H1 (cell line): ENCODE results near the gene SYDE2. TPM values are rescaled to one million over a fixed set of nuclear protein-coding genes. Genes with fewer than 3 reads are reported as not detected.

Experiments
- CBX5 ChIP-seq: fragments of 300-800, 300-1000 bp; sonication (generic); IDR thresholded peaks from 2 replicates; pipeline ENCODE4 v1.7.1; 2016; ENCODE audit warnings: antibody characterized with exemption, low read length, low read depth
- EGR1 ChIP-seq: IDR thresholded peaks from 2 replicates; pipeline ENCODE4 v1.6.1; 2011; ENCODE audit warnings: low read depth, low read length, borderline replicate concordance
- POLR2A ChIP-seq, 2 experiments: IDR thresholded peaks; 1 replicate in 1 of 2; 2 replicates in 1 of 2; pipeline ENCODE4 v1.6.1; 2011; ENCODE audit warnings: low read depth in 2 of 2, low read length in 2 of 2, mild to moderate bottlenecking in 2 of 2; ENCODE audit errors: control extremely low read depth in 1 of 2
- TAF7 ChIP-seq: optimal IDR thresholded peaks from 2 replicates; pipeline ENCODE3; 2011; ENCODE audit warnings: low read depth, mild to moderate bottlenecking, inconsistent platforms, low read length, moderate library complexity, borderline replicate concordance
- polyA plus RNA-seq, 7 experiments: library from polyadenylated mRNA; depleted of rRNA in 3 of 7; stranded (reverse) in 5 of 7; unstranded in 2 of 7; fragments of >200 nt in 5 of 7; fragments of 200-250 nt in 2 of 7; gene quantifications; 1 replicate in 5 of 7; 2 replicates in 1 of 7; 4 replicates in 1 of 7; pipeline versions ENCODE4 v1.2.1 to v1.2.3, GENCODE V29; 2011 to 2013; ENCODE audit warnings: missing spikeins in 2 of 7, mixed read lengths in 2 of 7
- total RNA-seq: library from RNA; stranded (reverse); fragmentation: NEBNext Ultra II Directional; extraction: Animal tissue kit (Norgen Biotek cat#: 25700); gene quantifications from 2 replicates; pipeline ENCODE4 v1.2.1, GENCODE V29; 2021
- TF ChIP-seq, protein P1 (sequence below): fragments of 300-600 bp; sonication (generic); IDR thresholded peaks from 2 replicates; pipeline ENCODE4 v1.7.1; 2012; ENCODE audit warnings: low read length, moderate library complexity, mild to moderate bottlenecking, inconsistent platforms; ENCODE audit not compliant: insufficient replicate concordance

Gene SYDE2
- total and polyA plus RNA-seq, 2 of the 8 experiments (the other 6 are each of a cell fraction or from before 2014, with no cell fraction given), result 1.6 to 14.6 TPM

DNA sequence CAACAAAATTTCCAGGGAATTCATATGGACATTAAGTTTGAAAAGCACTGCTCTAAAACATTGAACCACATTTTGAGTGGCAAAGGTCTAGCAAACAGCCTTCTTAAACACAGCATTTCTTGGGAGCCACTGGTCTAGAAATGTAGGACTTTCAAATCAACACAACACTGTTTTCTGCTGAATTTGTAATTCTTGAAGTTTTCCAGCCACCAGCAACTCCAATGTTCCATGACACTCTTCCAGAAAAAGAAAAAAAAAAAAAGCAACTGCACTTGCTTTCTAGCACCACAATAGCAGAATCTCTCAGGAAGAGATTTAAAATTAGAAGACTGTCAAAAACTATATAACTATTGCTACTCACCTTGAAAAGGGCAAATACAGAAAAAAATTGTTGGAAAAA lies 4.5 kb downstream of the SYDE2 start (continued):
- TF ChIP-seq, protein P1, sequence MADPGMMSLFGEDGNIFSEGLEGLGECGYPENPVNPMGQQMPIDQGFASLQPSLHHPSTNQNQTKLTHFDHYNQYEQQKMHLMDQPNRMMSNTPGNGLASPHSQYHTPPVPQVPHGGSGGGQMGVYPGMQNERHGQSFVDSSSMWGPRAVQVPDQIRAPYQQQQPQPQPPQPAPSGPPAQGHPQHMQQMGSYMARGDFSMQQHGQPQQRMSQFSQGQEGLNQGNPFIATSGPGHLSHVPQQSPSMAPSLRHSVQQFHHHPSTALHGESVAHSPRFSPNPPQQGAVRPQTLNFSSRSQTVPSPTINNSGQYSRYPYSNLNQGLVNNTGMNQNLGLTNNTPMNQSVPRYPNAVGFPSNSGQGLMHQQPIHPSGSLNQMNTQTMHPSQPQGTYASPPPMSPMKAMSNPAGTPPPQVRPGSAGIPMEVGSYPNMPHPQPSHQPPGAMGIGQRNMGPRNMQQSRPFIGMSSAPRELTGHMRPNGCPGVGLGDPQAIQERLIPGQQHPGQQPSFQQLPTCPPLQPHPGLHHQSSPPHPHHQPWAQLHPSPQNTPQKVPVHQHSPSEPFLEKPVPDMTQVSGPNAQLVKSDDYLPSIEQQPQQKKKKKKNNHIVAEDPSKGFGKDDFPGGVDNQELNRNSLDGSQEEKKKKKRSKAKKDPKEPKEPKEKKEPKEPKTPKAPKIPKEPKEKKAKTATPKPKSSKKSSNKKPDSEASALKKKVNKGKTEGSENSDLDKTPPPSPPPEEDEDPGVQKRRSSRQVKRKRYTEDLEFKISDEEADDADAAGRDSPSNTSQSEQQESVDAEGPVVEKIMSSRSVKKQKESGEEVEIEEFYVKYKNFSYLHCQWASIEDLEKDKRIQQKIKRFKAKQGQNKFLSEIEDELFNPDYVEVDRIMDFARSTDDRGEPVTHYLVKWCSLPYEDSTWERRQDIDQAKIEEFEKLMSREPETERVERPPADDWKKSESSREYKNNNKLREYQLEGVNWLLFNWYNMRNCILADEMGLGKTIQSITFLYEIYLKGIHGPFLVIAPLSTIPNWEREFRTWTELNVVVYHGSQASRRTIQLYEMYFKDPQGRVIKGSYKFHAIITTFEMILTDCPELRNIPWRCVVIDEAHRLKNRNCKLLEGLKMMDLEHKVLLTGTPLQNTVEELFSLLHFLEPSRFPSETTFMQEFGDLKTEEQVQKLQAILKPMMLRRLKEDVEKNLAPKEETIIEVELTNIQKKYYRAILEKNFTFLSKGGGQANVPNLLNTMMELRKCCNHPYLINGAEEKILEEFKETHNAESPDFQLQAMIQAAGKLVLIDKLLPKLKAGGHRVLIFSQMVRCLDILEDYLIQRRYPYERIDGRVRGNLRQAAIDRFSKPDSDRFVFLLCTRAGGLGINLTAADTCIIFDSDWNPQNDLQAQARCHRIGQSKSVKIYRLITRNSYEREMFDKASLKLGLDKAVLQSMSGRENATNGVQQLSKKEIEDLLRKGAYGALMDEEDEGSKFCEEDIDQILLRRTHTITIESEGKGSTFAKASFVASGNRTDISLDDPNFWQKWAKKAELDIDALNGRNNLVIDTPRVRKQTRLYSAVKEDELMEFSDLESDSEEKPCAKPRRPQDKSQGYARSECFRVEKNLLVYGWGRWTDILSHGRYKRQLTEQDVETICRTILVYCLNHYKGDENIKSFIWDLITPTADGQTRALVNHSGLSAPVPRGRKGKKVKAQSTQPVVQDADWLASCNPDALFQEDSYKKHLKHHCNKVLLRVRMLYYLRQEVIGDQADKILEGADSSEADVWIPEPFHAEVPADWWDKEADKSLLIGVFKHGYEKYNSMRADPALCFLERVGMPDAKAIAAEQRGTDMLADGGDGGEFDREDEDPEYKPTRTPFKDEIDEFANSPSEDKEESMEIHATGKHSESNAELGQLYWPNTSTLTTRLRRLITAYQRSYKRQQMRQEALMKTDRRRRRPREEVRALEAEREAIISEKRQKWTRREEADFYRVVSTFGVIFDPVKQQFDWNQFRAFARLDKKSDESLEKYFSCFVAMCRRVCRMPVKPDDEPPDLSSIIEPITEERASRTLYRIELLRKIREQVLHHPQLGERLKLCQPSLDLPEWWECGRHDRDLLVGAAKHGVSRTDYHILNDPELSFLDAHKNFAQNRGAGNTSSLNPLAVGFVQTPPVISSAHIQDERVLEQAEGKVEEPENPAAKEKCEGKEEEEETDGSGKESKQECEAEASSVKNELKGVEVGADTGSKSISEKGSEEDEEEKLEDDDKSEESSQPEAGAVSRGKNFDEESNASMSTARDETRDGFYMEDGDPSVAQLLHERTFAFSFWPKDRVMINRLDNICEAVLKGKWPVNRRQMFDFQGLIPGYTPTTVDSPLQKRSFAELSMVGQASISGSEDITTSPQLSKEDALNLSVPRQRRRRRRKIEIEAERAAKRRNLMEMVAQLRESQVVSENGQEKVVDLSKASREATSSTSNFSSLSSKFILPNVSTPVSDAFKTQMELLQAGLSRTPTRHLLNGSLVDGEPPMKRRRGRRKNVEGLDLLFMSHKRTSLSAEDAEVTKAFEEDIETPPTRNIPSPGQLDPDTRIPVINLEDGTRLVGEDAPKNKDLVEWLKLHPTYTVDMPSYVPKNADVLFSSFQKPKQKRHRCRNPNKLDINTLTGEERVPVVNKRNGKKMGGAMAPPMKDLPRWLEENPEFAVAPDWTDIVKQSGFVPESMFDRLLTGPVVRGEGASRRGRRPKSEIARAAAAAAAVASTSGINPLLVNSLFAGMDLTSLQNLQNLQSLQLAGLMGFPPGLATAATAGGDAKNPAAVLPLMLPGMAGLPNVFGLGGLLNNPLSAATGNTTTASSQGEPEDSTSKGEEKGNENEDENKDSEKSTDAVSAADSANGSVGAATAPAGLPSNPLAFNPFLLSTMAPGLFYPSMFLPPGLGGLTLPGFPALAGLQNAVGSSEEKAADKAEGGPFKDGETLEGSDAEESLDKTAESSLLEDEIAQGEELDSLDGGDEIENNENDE, result no peak
- TF ChIP-seq EGR1, result no peak
- TF ChIP-seq TAF7, result no peak
- no peak for TF ChIP-seq CBX5
- TF ChIP-seq POLR2A (IDR thresholded peaks at IDR 0.05; ENCODE audit: control extremely low read depth in 1 of 2, low read depth in 2 of 2, low read length in 2 of 2), result no peak
